Cerebellar cortex (tissue), 1 donor: ENCODE data around the gene KIF26B.

Source experiments
- DNase-seq: peaks from one replicate; pipeline ENCODE4 v3.0.0-alpha.2; 2015; ENCODE audit warnings: low spot score

The KIF26B gene

GRCh38 chr1:245431706-245432105 lies 276.9 kb downstream of the KIF26B start:
- DNase-seq, result peak; percentile 64

GRCh38 chr1:245432228-245432875 lies 277.6 kb downstream of the KIF26B start:
- DNase-seq, result no peak

GRCh38 chr1:245433561-245433960 lies 278.8 kb downstream of the KIF26B start:
- DNase-seq, result no peak

GRCh38 chr1:245434280-245434679 lies 279.5 kb downstream of the KIF26B start:
- DNase-seq, result no peak

- no peak for DNase-seq
Measured at GRCh38 chr1:245436407-245436806, 281.6 kb downstream of the KIF26B start.

GRCh38 chr1:245437369-245438062 lies 282.7 kb downstream of the KIF26B start:
- DNase-seq, result no peak

- no peak for DNase-seq
Measured at GRCh38 chr1:245440922-245441321, 286.1 kb downstream of the KIF26B start.

GRCh38 chr1:245441689-245442088 lies 286.9 kb downstream of the KIF26B start:
- DNase-seq, result no peak

GRCh38 chr1:245444147-245444828 lies 289.5 kb downstream of the KIF26B start:
- no peak for DNase-seq

GRCh38 chr1:245444945-245445344 lies 290.2 kb downstream of the KIF26B start:
- no peak for DNase-seq

- DNase-seq, result no peak
Measured at GRCh38 chr1:245448531-245448930, 293.7 kb downstream of the KIF26B start.

- no peak for DNase-seq
Measured at GRCh38 chr1:245448975-245449431, 294.2 kb downstream of the KIF26B start.

GRCh38 chr1:245453541-245453940 lies 298.8 kb downstream of the KIF26B start:
- DNase-seq, result no peak

GRCh38 chr1:245454051-245454450 lies 299.3 kb downstream of the KIF26B start:
- DNase-seq, result no peak

- no peak for DNase-seq
Measured at GRCh38 chr1:245457562-245457961, 302.8 kb downstream of the KIF26B start.

- peak; percentile 90 for DNase-seq
Measured at GRCh38 chr1:245458234-245458633, 303.4 kb downstream of the KIF26B start.

GRCh38 chr1:245458761-245459174 lies 304.0 kb downstream of the KIF26B start:
- DNase-seq, result no peak

- no peak for DNase-seq
Measured at GRCh38 chr1:245459621-245460020, 304.8 kb downstream of the KIF26B start.

- DNase-seq, result no peak
Measured at GRCh38 chr1:245461681-245462080, 306.9 kb downstream of the KIF26B start.

- no peak for DNase-seq
Measured at GRCh38 chr1:245462161-245462560, 307.4 kb downstream of the KIF26B start.

- DNase-seq, result no peak
Measured at GRCh38 chr1:245463392-245464165, 308.8 kb downstream of the KIF26B start.

- no peak for DNase-seq
Measured at GRCh38 chr1:245464290-245464689, 309.5 kb downstream of the KIF26B start.
